Measurements from ENCODE around the gene CTNNA2. TPM values are rescaled to one million over a fixed set of nuclear protein-coding genes. Genes with fewer than 3 reads are reported as not detected.

The CTNNA2 gene
- total RNA-seq, 1 donor from 2014 or later: not detected

DNA sequence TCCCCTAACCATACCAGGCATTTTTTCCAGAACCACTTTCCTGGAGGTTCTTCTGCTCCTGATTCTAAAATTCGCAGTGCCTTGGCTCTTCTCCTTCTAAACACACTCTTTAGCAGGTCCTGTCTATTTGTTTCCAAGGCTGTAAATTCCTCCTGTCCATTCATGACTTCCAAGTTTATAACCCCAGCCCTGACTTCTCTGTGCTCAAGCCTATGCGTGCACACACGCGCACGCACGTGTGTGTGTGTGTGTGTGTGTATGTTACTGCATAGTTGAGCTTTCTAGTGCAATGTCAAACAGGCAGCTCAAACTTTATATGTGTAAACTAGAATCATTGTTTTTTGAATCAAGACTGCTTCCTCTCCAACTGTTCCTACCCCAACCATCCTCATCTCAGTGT, 454.0 kb downstream of the CTNNA2 start:
- DNase-seq (ENCODE audit: extremely low read depth, low read depth, low spot score): no peak

GRCh38 chr2:79971807-79972206, 459.0 kb downstream of the CTNNA2 start:
- DNase-seq (ENCODE audit: extremely low read depth, low read depth, low spot score): no peak

DNA sequence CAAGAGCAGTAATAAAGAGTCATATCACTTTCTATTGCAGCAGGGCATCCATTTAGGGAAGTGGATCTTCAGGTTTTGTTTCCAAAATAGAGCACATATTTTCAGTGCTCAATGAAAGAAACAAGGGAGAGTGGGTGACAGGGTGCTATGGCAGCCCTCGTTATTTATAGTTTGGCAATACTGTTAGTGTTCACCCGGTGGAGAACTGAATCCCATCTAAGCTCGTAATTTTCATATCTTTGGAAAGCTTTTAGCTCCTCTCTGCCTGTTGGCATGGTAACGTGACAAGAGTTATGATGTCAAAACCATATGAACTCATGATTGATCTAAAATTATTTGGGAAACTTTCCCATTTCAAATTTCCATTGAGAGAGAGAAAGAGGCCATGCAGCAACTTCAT, 459.8 kb downstream of the CTNNA2 start:
- no peak for DNase-seq (ENCODE audit: extremely low read depth, low read depth, low spot score)

DNA sequence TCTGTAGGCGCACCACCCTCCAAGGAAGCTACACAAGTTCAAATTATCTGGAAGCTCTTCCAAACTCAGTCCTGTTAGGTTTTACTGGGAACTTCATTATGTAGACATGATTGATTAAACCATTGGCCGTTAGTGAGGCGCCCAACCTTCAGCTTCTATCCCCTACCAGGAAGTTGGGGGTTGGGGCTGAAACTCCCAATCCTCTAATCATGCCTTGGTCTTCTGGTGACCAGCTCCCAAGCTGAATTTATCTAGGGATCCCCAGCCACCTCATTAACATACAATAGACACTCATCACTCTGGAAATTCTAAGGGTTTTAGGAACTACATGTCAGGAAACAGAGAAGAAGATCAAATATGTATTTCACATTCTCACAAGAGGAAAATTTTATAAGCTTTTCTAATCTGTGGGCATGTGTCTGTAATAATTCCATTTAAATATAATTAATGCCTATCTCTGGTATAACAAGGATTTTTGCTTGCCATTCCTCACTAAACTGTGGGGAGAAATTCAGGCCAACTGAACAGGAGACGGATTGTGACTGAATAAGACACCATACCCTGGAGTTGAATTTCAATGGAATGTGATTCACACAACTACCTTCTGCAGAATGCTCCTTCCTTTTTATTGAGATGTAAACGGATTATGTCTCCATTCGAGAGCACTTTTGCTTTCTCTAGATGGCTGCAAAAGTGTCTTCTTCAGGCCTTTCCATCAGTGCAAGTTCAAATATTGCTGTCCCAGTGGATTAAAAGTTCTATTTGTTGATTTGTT, 463.1 kb downstream of the CTNNA2 start:
- no peak for DNase-seq (ENCODE audit: extremely low read depth, low read depth, low spot score)

DNA sequence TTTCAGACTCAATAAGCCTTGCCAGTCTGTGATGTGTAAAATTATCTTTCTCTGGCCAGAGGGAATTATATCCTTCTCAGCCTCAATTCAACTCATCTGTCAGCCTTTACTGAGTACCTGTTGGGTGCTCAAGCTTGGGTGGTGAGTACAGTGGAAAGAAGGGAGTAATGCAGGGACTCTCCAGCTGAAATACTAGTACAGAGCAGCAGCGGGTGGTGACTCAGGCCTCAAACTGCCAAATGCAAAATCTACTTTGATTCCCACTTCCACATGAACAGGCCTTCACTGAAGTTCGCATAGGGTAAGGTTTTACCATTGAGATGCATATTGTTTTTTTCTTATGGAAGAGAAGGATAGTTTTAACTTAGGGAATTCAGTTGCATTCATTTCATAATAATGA, 464.9 kb downstream of the CTNNA2 start:
- DNase-seq (ENCODE audit: extremely low read depth, low read depth, low spot score): no peak

GRCh38 chr2:79980116-79980515, 467.3 kb downstream of the CTNNA2 start:
- DNase-seq (ENCODE audit: extremely low read depth, low read depth, low spot score): no peak

GRCh38 chr2:79980816-79981215, 468.0 kb downstream of the CTNNA2 start:
- no peak for DNase-seq (ENCODE audit: extremely low read depth, low read depth, low spot score)

- no peak for DNase-seq (ENCODE audit: extremely low read depth, low read depth, low spot score)
These were observed 468.5 kb downstream of the CTNNA2 start for GRCh38 chr2:79981316-79981715.

DNA sequence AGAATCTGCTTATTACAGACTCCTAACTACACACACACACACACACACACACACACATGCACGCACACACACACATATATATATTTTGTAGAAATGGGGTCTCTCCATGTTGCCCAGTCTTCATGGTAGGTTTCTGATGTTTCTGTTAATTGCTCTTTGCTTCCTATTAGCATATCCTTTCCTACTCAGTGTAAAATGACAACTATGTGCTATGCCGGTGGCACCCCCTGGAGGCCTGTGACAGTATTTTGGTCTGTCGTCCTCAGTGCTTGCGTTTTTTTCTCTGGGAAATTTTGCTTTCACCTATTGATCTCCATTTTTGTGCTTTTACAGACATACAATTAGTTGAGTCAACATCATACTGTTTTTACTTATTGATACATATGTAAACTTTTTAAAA, 469.6 kb downstream of the CTNNA2 start:
- DNase-seq (ENCODE audit: extremely low read depth, low read depth, low spot score): no peak

GRCh38 chr2:79984476-79984875, 471.6 kb downstream of the CTNNA2 start:
- no peak for DNase-seq (ENCODE audit: extremely low read depth, low read depth, low spot score)

DNA sequence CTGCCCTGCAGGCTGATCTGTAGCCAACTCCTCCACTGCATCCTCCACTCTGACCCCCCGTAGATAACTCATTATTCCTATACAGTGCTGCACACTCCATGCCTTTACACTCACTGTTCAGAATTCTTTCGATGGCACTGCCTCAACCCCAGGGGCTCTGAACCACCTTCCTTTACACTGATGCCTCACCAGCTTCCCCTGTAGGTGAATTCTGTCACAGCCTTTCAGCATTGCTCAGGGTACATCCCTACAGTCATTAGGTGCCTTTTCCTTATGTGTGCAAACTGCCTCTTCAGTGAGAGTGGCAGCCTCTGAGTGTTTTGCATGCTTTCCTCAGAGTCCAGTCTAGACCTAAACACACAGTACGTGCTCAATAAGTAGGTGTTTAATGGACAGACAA, 472.3 kb downstream of the CTNNA2 start:
- DNase-seq (ENCODE audit: extremely low read depth, low read depth, low spot score): no peak

DNA sequence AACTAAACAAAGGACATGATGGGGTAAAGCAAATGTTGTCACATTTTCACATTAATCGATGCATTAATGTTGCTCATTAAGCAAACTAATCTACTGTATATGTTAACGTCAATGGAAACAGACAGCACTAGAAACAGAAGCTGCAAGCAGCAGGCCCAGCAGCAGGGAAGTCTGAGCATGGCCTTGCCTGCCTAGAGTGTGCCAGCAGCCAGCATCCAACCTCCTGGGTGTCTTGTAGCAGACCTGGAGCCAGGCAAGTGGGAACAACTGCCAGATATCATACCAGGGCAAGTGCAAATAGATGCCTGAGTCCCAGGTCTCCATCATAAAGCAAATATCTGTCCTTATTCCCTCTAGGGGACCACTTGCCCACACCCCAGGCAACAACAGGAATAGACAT, 472.7 kb downstream of the CTNNA2 start:
- no peak for DNase-seq (ENCODE audit: extremely low read depth, low read depth, low spot score)

DNA sequence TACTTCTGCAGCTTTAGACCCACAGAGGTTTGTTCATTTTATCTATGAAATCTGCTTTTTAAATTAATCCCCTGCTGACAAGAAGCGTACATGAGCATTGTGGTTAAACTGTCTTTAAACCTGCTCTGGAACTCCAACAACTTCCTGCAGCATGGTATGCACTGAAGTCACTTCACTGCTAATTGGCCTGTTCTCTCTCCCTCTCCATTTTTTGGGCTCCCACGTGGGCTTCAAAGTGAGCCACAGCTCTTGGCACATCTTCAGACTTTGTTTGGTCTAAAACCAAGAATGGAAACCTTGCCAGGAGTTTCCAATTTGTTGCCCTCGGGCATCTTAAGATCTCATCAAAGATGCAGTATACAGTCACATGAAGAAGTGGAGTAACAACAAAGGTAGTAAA, 480.3 kb downstream of the CTNNA2 start:
- no peak for DNase-seq (ENCODE audit: extremely low read depth, low read depth, low spot score)

GRCh38 chr2:79994161-79994560, 481.3 kb downstream of the CTNNA2 start:
- DNase-seq (ENCODE audit: extremely low read depth, low read depth, low spot score): no peak

GRCh38 chr2:79994965-79995364, 482.1 kb downstream of the CTNNA2 start:
- DNase-seq (ENCODE audit: extremely low read depth, low read depth, low spot score): no peak

DNA sequence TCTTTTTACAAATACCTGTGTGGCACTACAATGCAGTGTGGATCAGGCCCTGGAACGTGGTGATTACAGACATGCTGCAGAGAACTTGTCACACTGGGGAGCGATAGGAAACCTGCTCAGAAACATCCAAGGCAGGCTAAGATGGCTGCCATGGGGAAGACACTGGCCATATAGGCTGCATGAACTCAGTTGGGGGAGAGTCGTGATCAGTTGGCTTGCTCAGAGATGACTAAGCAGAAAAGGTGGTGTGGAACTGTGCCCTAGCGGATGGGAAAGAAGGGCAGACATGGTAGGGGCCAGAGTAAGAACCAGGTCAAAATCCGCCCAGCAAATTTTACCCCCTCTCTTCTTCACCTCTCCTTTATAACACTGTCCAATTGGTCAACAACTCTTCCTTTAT, 483.9 kb downstream of the CTNNA2 start:
- DNase-seq (ENCODE audit: extremely low read depth, low read depth, low spot score): no peak

DNA sequence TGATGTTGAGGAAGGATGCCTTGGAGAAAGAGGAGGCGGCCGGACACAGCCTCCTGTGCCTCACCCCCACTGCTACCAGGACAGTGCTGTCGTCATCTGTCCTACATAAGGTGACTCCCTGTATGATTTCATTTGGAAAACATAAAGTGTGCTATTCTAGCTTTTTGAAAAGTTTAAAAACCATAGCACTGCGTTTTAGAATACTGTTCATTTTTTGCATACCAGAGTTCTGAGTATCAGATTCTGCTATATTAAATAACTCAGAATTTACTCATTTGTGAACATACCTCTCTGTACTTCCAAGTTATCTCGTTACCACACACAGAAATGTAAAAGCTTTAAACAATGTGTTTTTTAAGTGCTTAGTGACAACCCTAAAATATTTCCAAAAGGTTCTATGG, 488.9 kb downstream of the CTNNA2 start:
- no peak for DNase-seq (ENCODE audit: extremely low read depth, low read depth, low spot score)

DNA sequence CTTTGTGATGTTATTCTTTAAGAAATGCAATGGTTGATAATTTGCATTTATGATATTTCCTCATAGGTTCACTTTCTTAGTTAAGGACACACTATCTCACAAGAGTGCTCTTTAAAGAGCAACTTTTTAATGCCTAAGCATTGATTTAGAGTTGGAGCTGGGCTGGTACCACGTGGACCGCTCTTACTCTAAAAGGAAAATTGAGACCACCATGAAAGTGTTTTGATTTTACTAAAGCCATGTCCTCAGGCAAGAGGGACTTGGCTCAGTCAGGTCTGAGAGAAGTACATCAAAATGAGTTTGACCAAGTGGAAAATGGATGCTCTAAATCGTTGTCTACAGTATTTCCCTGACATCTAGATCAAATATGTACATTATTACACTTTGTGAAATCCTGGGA, 489.3 kb downstream of the CTNNA2 start:
- DNase-seq (ENCODE audit: extremely low read depth, low read depth, low spot score): no peak

DNA sequence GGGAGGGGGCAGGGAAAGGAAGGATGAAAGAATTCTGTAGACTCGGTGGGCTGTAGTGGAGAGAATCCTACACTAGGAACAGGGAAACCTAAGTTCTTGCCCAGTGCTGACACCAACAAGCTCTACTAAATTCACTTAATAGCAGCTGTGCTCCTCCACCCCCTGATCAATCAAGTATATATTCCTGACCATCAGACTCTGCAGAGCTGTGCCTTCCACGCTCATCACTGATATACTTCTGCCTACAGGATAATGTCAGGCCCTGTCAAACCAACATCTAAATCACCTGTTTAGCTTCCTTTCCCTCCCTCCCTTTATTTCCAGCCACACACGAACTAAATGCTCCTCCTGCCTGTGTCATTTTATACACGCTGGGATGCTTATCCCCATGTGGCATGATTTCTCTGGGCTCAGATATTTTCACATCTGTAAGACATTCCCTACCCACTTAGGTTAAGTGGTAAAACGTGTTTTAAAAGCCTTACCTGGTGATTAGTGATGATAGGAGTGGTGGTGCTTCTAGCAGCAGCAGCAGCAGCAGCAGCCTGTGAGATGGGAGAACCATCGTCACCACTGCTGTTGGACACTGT, 489.8 kb downstream of the CTNNA2 start:
- no peak for DNase-seq (ENCODE audit: extremely low read depth, low read depth, low spot score)

DNA sequence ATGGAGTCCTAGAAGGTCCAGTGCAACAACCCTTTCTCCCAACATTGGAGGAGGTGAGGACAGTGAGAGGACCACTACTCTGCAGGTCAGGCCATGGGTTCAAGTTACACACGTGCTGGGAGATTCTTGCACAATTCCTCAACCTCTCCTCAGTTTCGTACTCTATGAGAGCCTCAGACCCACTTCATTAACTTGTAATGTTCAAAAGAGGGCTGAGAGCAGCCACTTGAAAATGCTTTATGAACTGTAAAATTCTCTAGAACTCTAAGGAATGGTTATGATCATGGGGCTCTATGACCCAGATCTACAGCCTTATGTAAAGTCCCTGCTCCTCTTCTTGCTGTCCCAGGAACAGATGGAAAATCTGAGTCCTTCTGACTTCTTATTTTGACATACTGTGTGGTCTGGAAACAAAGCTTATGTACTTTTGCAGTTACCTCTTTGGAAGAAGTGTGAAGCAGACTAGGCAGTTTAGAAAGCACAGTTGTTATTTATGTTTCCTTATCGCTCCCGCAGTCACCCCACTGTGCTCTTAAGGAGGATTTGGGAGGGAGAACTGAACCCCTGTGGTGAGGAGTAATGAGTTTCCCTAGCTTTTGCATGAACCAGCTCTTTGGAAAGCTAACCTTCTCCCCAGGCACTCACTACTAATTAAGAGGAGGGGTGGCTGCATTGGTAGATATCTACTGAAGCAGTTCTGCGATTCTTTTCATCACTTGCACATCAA, 495.1 kb downstream of the CTNNA2 start:
- DNase-seq (ENCODE audit: extremely low read depth, low read depth, low spot score): no peak

GRCh38 chr2:80008596-80008995, 495.7 kb downstream of the CTNNA2 start:
- DNase-seq (ENCODE audit: extremely low read depth, low read depth, low spot score): no peak

- no peak for DNase-seq (ENCODE audit: extremely low read depth, low read depth, low spot score)
These were observed 496.4 kb downstream of the CTNNA2 start for GRCh38 chr2:80009211-80009610.
